Activated CD8-positive, alpha-beta T cell treated with anti-CD3 and anti-CD28 coated beads for 36 hours (primary cell): Measurements from ENCODE around the gene TRIM24. TPM values are rescaled to one million over a fixed set of nuclear protein-coding genes. Genes with fewer than 3 reads are reported as not detected.

ENCODE experiments used
- ATAC-seq: fragments of 200-7000 bp; cut with Tn5 transposase; one replicate; pipeline ENCODE4 v1.10.0; 2021; ENCODE audit warnings: mild to moderate bottlenecking, moderate library complexity
- CTCF ChIA-PET: fragments of 350-600 bp; sonication (Branson Sonifier 250); formaldehyde crosslinking; loops from one replicate; lab custom pipeline; 2021; ENCODE audit warnings: antibody characterized with exemption; lab: Charles Lee
- POLR2A ChIA-PET: fragments of 350-600 bp; sonication (Branson Sonifier 250); formaldehyde crosslinking; loops from one replicate; lab custom pipeline; 2021; ENCODE audit warnings: antibody characterized with exemption; lab: Charles Lee
- DNase-seq: peaks from one replicate; pipeline ENCODE4 v3.0.0-alpha.2; 2020
- H3K27ac Mint-ChIP-seq: one replicate; pipeline ENCODE4 v1.8.0; 2021; ENCODE audit warnings: mild to moderate bottlenecking, mixed read lengths
- H3K27me3 Mint-ChIP-seq: one replicate; pipeline ENCODE4 v1.8.0; 2021; ENCODE audit warnings: mixed read lengths
- H3K36me3 Mint-ChIP-seq: one replicate; pipeline ENCODE4 v1.8.0; 2021; ENCODE audit warnings: low read depth, mixed read lengths
- H3K4me1 Mint-ChIP-seq: one replicate; pipeline ENCODE4 v1.8.0; 2021; ENCODE audit warnings: low read depth, mixed read lengths
- H3K4me3 Mint-ChIP-seq: one replicate; pipeline ENCODE4 v1.8.0; 2021; ENCODE audit warnings: mild to moderate bottlenecking, moderate library complexity, mixed read lengths
- H3K9me3 Mint-ChIP-seq: one replicate; pipeline ENCODE4 v1.8.0; 2021; ENCODE audit warnings: mixed read lengths
- CTCF ChIP-seq: fragments of 200-600 bp; IDR thresholded peaks from one replicate; pipeline ENCODE4 v1.8.0; 2022; ENCODE audit warnings: antibody characterized with exemption, mild to moderate bottlenecking
- intact Hi-C: fragments of 100-400 bp; cut with micrococcal nuclease; formaldehyde crosslinking; loops from one replicate; pipeline ENCODE4 v1.10.0; 2022
- total RNA-seq, 2 experiments: library from RNA; stranded (reverse); gene quantifications; one replicate each; pipeline ENCODE4 v1.2.3, GENCODE V29; 2021

The TRIM24 gene
- total RNA-seq, 2 experiments from 2014 or later: 13.9 to 16.7 TPM

GRCh38 chr7:138607216-138608126, 147.4 kb downstream of the TRIM24 start:
- TF ChIP-seq CTCF: no peak
- no peaks in the 10 kb centered on the region for H3K27me3 Mint-ChIP-seq
- DNase-seq (no peak), ATAC-seq (no peak)
- H3K36me3 Mint-ChIP-seq: no peaks in the 10 kb centered on the region
- H3K9me3 Mint-ChIP-seq: no peaks in the 10 kb centered on the region
- intact Hi-C loops: no loop called here
- ChIA-PET POLR2A (interaction anchor here (0.9 kb wide), 1 partner anchor 18 kb away, joined by 3 read pairs; no protein-coding TSS in a partner anchor), CTCF (interaction anchor here (0.6 to 1.0 kb wide), 2 partner anchors 19 to 131 kb away, joined by 3 read pairs; no protein-coding TSS in a partner anchor)
- peaks cover 17% of the 10 kb centered on the region for H3K4me1 Mint-ChIP-seq
- H3K4me3 Mint-ChIP-seq: no peak overlapping the region
- no peak overlapping the region for H3K27ac Mint-ChIP-seq

GRCh38 chr7:138608275-138608674, 148.2 kb downstream of the TRIM24 start:
- H3K27me3 Mint-ChIP-seq: no peaks in the 10 kb centered on the region
- DNase-seq: peak; percentile 42
- H3K4me3 Mint-ChIP-seq: no peak overlapping the region
- H3K36me3 Mint-ChIP-seq: no peaks in the 10 kb centered on the region
- intact Hi-C loops: no loop called here
- ATAC-seq: peak; percentile 56
- ChIA-PET CTCF (interaction anchor here (1.0 kb wide), 1 partner anchor 130 kb away, joined by 3 read pairs; no protein-coding TSS in a partner anchor), POLR2A (interaction anchor here (0.9 kb wide), 1 partner anchor 19 kb away, joined by 3 read pairs; no protein-coding TSS in a partner anchor)
- TF ChIP-seq CTCF: no peak
- no peak overlapping the region for H3K27ac Mint-ChIP-seq
- H3K9me3 Mint-ChIP-seq: no peaks in the 10 kb centered on the region
- peaks cover 18% of the 10 kb centered on the region for H3K4me1 Mint-ChIP-seq

- Mint-ChIP-seq H3K27ac (no peak overlapping the region), H3K36me3 (no peaks in the 10 kb centered on the region), H3K4me1 (peaks cover 23% of the 10 kb centered on the region), H3K4me3 (no peak overlapping the region), H3K27me3 (no peaks in the 10 kb centered on the region), H3K9me3 (no peaks in the 10 kb centered on the region)
- DNase-seq (no peak), ATAC-seq (no peak)
- intact Hi-C loops: no loop called here
- ChIA-PET POLR2A (no interaction called here), CTCF (no interaction called here)
- no peak for TF ChIP-seq CTCF
These were observed 150.7 kb downstream of the TRIM24 start for GRCh38 chr7:138610671-138611170.

GRCh38 chr7:138613630-138614029, 153.6 kb downstream of the TRIM24 start:
- Mint-ChIP-seq H3K27me3 (no peaks in the 10 kb centered on the region), H3K4me3 (no peak overlapping the region), H3K9me3 (no peaks in the 10 kb centered on the region), H3K27ac (no peak overlapping the region), H3K4me1 (peaks cover 10% of the 10 kb centered on the region), H3K36me3 (no peaks in the 10 kb centered on the region)
- DNase-seq (no peak), ATAC-seq (no peak)
- ChIA-PET POLR2A (no interaction called here), CTCF (no interaction called here)
- TF ChIP-seq CTCF: no peak
- intact Hi-C loops: no loop called here

GRCh38 chr7:138616085-138616484, 156.0 kb downstream of the TRIM24 start:
- CTCF ChIA-PET: interaction anchor here (1.5 kb wide), 1 partner anchor 10 kb away, joined by 3 read pairs; no protein-coding TSS in a partner anchor
- Mint-ChIP-seq H3K27ac (no peak overlapping the region), H3K36me3 (no peaks in the 10 kb centered on the region), H3K4me3 (no peak overlapping the region), H3K27me3 (no peaks in the 10 kb centered on the region), H3K4me1 (peaks cover 8% of the 10 kb centered on the region), H3K9me3 (no peaks in the 10 kb centered on the region)
- ATAC-seq (no peak), DNase-seq (no peak)
- no peak for TF ChIP-seq CTCF
- POLR2A ChIA-PET: no interaction called here
- intact Hi-C loops: no loop called here
